Measurements from ENCODE around the gene SHROOM3.

The SHROOM3 gene

DNA sequence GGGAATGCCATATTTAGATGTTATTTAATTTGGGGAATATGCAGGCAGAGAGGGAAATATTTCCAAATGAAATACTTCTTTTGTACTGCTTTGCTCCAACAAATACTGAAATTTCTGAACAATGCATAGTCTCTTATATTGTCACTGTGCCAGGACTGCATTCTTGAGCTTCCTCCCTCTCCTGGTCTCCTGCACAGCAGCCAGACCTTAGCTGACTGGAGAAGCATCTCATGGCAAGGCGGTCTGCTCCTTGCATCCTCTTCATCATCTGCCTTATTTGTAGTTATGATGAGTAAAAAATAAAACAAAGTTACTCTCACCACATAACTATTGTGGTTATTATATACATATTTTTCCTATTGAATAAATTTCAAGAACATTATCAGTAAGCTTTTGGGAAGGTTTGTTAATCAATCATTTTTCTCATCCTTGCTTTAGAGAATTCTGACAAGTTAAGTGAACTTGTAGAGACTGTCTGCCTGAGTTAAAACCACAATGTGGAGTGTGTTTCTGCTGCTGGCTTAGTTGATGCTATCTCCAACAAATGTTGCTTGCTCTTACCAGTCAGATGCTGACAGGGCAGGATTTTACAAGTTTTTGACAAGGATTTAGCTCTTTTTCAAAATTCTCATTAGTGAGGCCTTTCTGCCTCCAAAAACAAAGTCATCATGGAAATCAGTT lies 309.4 kb downstream of the SHROOM3 start:
- DNase-seq (ENCODE audit: low read depth in 2 of 2): peak; percentile 80 to 82
- H3K4me3 ChIP-seq (replicated peaks in 1 of 2; ENCODE audit: low read depth in 2 of 2, low read length in 2 of 2): no peak overlapping the region
- TF ChIP-seq, protein P1, sequence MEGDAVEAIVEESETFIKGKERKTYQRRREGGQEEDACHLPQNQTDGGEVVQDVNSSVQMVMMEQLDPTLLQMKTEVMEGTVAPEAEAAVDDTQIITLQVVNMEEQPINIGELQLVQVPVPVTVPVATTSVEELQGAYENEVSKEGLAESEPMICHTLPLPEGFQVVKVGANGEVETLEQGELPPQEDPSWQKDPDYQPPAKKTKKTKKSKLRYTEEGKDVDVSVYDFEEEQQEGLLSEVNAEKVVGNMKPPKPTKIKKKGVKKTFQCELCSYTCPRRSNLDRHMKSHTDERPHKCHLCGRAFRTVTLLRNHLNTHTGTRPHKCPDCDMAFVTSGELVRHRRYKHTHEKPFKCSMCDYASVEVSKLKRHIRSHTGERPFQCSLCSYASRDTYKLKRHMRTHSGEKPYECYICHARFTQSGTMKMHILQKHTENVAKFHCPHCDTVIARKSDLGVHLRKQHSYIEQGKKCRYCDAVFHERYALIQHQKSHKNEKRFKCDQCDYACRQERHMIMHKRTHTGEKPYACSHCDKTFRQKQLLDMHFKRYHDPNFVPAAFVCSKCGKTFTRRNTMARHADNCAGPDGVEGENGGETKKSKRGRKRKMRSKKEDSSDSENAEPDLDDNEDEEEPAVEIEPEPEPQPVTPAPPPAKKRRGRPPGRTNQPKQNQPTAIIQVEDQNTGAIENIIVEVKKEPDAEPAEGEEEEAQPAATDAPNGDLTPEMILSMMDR (IDR thresholded peaks at IDR 0.05; ENCODE audit: low read depth, low read length): no peak

DNA sequence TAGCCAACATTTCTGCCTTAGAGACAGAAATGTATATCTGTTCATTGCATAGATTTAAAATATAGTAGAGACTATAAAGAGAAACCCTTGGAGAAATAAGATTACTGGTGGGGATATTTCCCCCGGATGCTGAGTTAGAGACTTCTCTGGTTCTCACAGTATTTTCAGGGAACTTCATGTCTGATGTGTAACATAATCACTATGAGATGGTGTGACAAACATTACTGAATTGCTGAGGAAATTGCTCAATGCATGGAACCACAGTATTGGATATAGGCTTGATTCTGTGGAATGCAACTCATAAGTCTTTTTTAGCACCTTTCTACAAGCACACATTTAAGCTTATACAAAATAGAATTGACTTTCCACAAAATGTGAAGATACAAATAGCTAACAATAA lies 310.2 kb downstream of the SHROOM3 start:
- TF ChIP-seq, protein P1 (IDR thresholded peaks at IDR 0.05; ENCODE audit: low read depth, low read length): no peak
- peak; percentile 54 to 77 for DNase-seq (ENCODE audit: low read depth in 2 of 2)
- no peak overlapping the region for H3K4me3 ChIP-seq (replicated peaks in 1 of 2; ENCODE audit: low read depth in 2 of 2, low read length in 2 of 2)

DNA sequence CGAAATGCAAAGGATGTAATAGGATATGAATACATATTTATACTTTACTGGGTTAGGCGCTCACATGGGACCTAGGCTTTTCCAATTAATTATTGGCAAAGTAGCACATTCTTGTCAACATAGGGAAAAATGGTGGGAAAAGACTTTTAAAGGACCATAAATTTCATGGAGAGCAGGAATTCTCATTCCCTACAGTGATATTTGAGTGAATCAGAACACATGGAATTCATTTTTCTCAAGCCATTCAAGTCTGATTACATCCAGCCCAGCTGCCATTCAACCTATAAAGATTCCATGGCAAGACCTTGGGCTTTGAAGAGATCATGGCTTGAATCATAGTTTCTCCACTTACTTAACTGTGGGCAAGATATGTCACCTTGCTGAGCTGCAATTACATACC lies 312.5 kb downstream of the SHROOM3 start:
- H3K4me3 ChIP-seq (replicated peaks in 1 of 2; ENCODE audit: low read depth in 2 of 2, low read length in 2 of 2): no peak overlapping the region
- TF ChIP-seq, protein P1 (IDR thresholded peaks at IDR 0.05; ENCODE audit: low read depth, low read length): no peak
- DNase-seq (ENCODE audit: low read depth in 2 of 2): no peak

DNA sequence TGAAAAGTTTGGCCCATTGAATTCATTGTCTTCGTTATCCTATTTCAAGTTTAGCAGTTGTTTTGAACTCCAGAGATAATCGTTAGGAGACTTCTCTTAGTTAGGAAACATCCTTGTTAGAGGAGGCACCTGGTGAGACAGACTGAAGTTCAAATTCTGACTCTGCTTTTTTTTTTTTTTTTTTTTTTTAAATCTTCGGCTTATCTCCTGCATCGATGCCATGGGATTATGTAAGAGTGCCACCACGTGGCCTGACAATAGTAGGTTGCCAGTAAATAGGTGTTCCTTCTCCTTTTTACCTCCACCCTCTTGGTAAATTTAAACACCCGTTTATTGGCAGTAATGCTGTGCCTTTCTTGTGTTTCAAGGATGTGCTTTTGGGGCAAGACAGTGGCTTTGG lies 313.6 kb downstream of the SHROOM3 start:
- H3K4me3 ChIP-seq (replicated peaks in 1 of 2; ENCODE audit: low read depth in 2 of 2, low read length in 2 of 2): no peak overlapping the region
- DNase-seq (ENCODE audit: low read depth in 2 of 2): peak; percentile 50 to 61
- TF ChIP-seq, protein P1 (IDR thresholded peaks at IDR 0.05; ENCODE audit: low read depth, low read length): peak; percentile 11

DNA sequence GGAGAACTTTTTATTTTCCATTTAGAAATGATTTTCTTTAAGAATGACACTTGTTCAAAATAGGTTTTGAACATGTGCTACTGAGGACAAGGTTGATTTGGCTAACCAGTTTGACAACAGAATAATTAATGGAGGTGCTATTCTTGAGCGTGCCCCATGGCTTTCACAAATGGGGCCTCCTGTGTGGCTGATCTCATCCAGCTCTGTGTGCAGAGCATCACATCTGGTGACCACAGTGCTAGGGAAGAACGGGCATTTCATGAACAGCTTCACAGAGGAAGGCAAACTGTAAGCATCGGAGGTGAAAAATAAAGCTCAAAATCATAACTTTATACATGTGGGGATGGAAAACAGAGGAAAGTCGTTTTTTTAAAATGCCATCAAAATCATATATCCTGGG lies 314.3 kb downstream of the SHROOM3 start:
- TF ChIP-seq, protein P1 (IDR thresholded peaks at IDR 0.05; ENCODE audit: low read depth, low read length): no peak
- no peak for DNase-seq (ENCODE audit: low read depth in 2 of 2)
- no peak overlapping the region for H3K4me3 ChIP-seq (replicated peaks in 1 of 2; ENCODE audit: low read depth in 2 of 2, low read length in 2 of 2)

DNA sequence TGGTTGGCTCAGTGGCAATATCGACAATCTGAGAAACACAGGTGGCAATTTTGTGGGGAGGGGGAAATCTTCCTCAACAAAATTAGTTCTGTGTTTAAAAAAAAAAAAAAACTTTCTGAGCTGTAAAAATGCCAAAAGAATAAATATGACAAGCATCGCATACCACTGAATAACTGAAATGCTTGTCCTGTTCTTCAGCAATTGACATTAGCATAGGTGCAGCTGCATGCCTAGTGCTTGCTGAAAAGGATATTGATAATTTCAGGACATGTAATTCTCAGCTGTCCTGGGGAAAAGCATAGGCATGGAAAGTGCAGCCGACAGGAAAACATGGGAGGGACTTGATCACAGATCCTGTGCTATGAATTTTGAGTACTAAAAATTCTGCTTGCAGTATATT lies 315.7 kb downstream of the SHROOM3 start:
- no peak overlapping the region for H3K4me3 ChIP-seq (replicated peaks in 1 of 2; ENCODE audit: low read depth in 2 of 2, low read length in 2 of 2)
- TF ChIP-seq, protein P1 (IDR thresholded peaks at IDR 0.05; ENCODE audit: low read depth, low read length): no peak
- DNase-seq (ENCODE audit: low read depth in 2 of 2): no peak
